SK-N-SH treated with all-trans-retinoic acid at 6 μM for 48 hours (cell line): ENCODE data around the gene CA11.

Experiments
- ATAC-seq: fragments of 200-7000 bp; cut with Tn5 transposase; 3 replicates; pipeline ENCODE4 v1.9.1; 2020; ENCODE audit warnings: mild to moderate bottlenecking, moderate library complexity
- ARNTL ChIP-seq: fragments of 450-650 bp; formaldehyde crosslinking; IDR thresholded peaks from 2 replicates; pipeline ENCODE4 v1.5.0; 2020; ENCODE audit warnings: low read depth, mild to moderate bottlenecking, moderate library complexity, borderline replicate concordance
- BACH2 ChIP-seq: fragments of 250-450 bp; sonication (Bioruptor Pico); IDR thresholded peaks from 2 replicates; pipeline ENCODE4 v1.9.0; 2021; ENCODE audit warnings: mild to moderate bottlenecking, borderline replicate concordance
- CSDC2 ChIP-seq: fragments of 250-450 bp; sonication (Bioruptor Pico); IDR thresholded peaks from 2 replicates; pipeline ENCODE4 v1.5.0; 2020; ENCODE audit warnings: mild to moderate bottlenecking, moderate library complexity
- ESRRG ChIP-seq: fragments of 250-450 bp; sonication (Bioruptor Pico); IDR thresholded peaks from 2 replicates; pipeline ENCODE4 v1.6.1; 2021; ENCODE audit warnings: mild to moderate bottlenecking
- GLIS3 ChIP-seq: fragments of 250-450 bp; sonication (Bioruptor Pico); IDR thresholded peaks from 2 replicates; pipeline ENCODE4 v1.5.0; 2020; ENCODE audit warnings: mild to moderate bottlenecking, moderate library complexity
- ISL1 ChIP-seq: fragments of 250-450 bp; sonication (Bioruptor Pico); IDR thresholded peaks from 2 replicates; pipeline ENCODE4 v2.1.2; 2022; ENCODE audit warnings: mild to moderate bottlenecking, moderate library complexity
- OSR1 ChIP-seq: fragments of 250-450 bp; sonication (Bioruptor Pico); IDR thresholded peaks from 2 replicates; pipeline ENCODE4 v1.8.0; 2022; ENCODE audit warnings: moderate library complexity, mild to moderate bottlenecking, inconsistent platforms
- PPARA ChIP-seq: fragments of 250-450 bp; sonication (Bioruptor Pico); IDR thresholded peaks from 2 replicates; pipeline ENCODE4 v1.5.0; 2020; ENCODE audit warnings: mild to moderate bottlenecking, borderline replicate concordance
- RARB ChIP-seq: fragments of 250-450 bp; sonication (Bioruptor Pico); IDR thresholded peaks from 2 replicates; pipeline ENCODE4 v1.8.0; 2021; ENCODE audit warnings: mild to moderate bottlenecking, moderate library complexity
- SNAI2 ChIP-seq: fragments of 250-450 bp; sonication (Bioruptor Pico); IDR thresholded peaks from 2 replicates; pipeline ENCODE4 v1.5.0; 2020; ENCODE audit warnings: mild to moderate bottlenecking, moderate library complexity
- TOX ChIP-seq: fragments of 250-450 bp; sonication (Bioruptor Pico); IDR thresholded peaks from 2 replicates; pipeline ENCODE4 v1.8.0; 2021; ENCODE audit warnings: mild to moderate bottlenecking, moderate library complexity, borderline replicate concordance
- ZC3H10 ChIP-seq: fragments of 250-450 bp; sonication (Bioruptor Pico); IDR thresholded peaks from 2 replicates; pipeline ENCODE4 v1.5.1; 2021; ENCODE audit warnings: mild to moderate bottlenecking, moderate library complexity
- ZFP3 ChIP-seq: fragments of 250-450 bp; sonication (Bioruptor Pico); IDR thresholded peaks from 2 replicates; pipeline ENCODE4 v1.5.0; 2020; ENCODE audit warnings: mild to moderate bottlenecking, moderate library complexity
- ZFP30 ChIP-seq: fragments of 450-650 bp; formaldehyde crosslinking; IDR thresholded peaks from 2 replicates; pipeline ENCODE4 v1.5.0; 2022; ENCODE audit warnings: mild to moderate bottlenecking, moderate library complexity
- ZNF565 ChIP-seq: fragments of 450-650 bp; formaldehyde crosslinking; conservative IDR thresholded peaks from 2 replicates; pipeline ENCODE4 v1.5.0; 2020; ENCODE audit warnings: low read depth, mild to moderate bottlenecking, moderate library complexity
- ZNF70 ChIP-seq: fragments of 450-650 bp; formaldehyde crosslinking; IDR thresholded peaks from 2 replicates; pipeline ENCODE4 v1.5.0; 2020; ENCODE audit warnings: mild to moderate bottlenecking, moderate library complexity
- ZNF8 ChIP-seq: fragments of 450-650 bp; formaldehyde crosslinking; IDR thresholded peaks from 2 replicates; pipeline ENCODE4 v1.5.0; 2020; ENCODE audit warnings: mild to moderate bottlenecking, moderate library complexity
- TF ChIP-seq, protein P1 (sequence below): fragments of 250-450 bp; sonication (Bioruptor Pico); IDR thresholded peaks from 2 replicates; pipeline ENCODE4 v1.8.0; 2021; ENCODE audit warnings: low read depth, mild to moderate bottlenecking, moderate library complexity, borderline replicate concordance
- TF ChIP-seq, protein P2 (sequence below): fragments of 250-450 bp; sonication (Bioruptor Pico); IDR thresholded peaks from 2 replicates; pipeline ENCODE4 v1.5.0; 2020; ENCODE audit warnings: mild to moderate bottlenecking, moderate library complexity
- TF ChIP-seq, protein P3 (sequence below): fragments of 250-450 bp; sonication (Bioruptor Pico); IDR thresholded peaks from 2 replicates; pipeline ENCODE4 v1.8.0; 2020; ENCODE audit warnings: mild to moderate bottlenecking, moderate library complexity, borderline replicate concordance
- TF ChIP-seq, protein P4 (sequence below): fragments of 250-450 bp; sonication (Bioruptor Pico); IDR thresholded peaks from 2 replicates; pipeline ENCODE4 v1.5.1; 2020; ENCODE audit warnings: low read depth, mild to moderate bottlenecking, moderate library complexity
- TF ChIP-seq, protein P5 (sequence below): fragments of 250-450 bp; sonication (Bioruptor Pico); IDR thresholded peaks from 2 replicates; pipeline ENCODE4 v1.5.1; 2021; ENCODE audit warnings: mild to moderate bottlenecking, moderate library complexity

CA11 gene

DNA sequence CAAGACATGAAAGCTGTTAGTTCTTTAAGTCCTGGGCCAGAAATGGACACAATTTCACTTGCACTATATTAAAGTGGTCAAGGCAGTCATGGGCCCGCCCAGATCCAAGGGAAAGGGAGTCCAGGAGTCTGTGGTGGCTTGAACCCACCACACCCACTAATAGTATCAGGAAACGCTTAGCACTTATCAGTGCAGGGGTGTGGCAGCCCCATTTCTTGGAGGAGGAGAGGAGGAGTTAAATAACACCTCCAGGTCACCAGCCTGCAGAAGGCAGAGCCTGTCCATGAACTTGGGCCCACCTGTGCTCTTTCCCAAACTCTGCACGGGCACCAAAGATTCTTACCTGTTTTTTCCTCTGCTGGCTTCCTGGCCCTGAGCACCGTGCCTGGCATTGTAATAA is 32.2 kb upstream of the CA11 start:
- TF ChIP-seq ZNF565 (CRISPR knock-in tag) (no peak), ZFP30 (CRISPR knock-in tag) (no peak), RARB (CRISPR knock-in tag) (no peak), GLIS3 (CRISPR knock-in tag) (no peak), ZFP3 (CRISPR knock-in tag) (no peak), BACH2 (CRISPR knock-in tag) (no peak), ARNTL (CRISPR knock-in tag) (no peak), CSDC2 (CRISPR knock-in tag) (no peak), ISL1 (no peak), ESRRG (CRISPR knock-in tag) (no peak), SNAI2 (CRISPR knock-in tag) (no peak)
- TF ChIP-seq, protein P1, sequence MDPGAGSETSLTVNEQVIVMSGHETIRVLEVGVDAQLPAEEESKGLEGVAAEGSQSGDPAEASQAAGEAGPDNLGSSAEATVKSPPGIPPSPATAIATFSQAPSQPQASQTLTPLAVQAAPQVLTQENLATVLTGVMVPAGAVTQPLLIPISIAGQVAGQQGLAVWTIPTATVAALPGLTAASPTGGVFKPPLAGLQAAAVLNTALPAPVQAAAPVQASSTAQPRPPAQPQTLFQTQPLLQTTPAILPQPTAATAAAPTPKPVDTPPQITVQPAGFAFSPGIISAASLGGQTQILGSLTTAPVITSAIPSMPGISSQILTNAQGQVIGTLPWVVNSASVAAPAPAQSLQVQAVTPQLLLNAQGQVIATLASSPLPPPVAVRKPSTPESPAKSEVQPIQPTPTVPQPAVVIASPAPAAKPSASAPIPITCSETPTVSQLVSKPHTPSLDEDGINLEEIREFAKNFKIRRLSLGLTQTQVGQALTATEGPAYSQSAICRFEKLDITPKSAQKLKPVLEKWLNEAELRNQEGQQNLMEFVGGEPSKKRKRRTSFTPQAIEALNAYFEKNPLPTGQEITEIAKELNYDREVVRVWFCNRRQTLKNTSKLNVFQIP (CRISPR knock-in tag) = no peak
- TF ChIP-seq, protein P2, sequence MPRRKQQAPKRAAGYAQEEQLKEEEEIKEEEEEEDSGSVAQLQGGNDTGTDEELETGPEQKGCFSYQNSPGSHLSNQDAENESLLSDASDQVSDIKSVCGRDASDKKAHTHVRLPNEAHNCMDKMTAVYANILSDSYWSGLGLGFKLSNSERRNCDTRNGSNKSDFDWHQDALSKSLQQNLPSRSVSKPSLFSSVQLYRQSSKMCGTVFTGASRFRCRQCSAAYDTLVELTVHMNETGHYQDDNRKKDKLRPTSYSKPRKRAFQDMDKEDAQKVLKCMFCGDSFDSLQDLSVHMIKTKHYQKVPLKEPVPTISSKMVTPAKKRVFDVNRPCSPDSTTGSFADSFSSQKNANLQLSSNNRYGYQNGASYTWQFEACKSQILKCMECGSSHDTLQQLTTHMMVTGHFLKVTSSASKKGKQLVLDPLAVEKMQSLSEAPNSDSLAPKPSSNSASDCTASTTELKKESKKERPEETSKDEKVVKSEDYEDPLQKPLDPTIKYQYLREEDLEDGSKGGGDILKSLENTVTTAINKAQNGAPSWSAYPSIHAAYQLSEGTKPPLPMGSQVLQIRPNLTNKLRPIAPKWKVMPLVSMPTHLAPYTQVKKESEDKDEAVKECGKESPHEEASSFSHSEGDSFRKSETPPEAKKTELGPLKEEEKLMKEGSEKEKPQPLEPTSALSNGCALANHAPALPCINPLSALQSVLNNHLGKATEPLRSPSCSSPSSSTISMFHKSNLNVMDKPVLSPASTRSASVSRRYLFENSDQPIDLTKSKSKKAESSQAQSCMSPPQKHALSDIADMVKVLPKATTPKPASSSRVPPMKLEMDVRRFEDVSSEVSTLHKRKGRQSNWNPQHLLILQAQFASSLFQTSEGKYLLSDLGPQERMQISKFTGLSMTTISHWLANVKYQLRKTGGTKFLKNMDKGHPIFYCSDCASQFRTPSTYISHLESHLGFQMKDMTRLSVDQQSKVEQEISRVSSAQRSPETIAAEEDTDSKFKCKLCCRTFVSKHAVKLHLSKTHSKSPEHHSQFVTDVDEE (CRISPR knock-in tag) = no peak
- TF ChIP-seq, protein P3, sequence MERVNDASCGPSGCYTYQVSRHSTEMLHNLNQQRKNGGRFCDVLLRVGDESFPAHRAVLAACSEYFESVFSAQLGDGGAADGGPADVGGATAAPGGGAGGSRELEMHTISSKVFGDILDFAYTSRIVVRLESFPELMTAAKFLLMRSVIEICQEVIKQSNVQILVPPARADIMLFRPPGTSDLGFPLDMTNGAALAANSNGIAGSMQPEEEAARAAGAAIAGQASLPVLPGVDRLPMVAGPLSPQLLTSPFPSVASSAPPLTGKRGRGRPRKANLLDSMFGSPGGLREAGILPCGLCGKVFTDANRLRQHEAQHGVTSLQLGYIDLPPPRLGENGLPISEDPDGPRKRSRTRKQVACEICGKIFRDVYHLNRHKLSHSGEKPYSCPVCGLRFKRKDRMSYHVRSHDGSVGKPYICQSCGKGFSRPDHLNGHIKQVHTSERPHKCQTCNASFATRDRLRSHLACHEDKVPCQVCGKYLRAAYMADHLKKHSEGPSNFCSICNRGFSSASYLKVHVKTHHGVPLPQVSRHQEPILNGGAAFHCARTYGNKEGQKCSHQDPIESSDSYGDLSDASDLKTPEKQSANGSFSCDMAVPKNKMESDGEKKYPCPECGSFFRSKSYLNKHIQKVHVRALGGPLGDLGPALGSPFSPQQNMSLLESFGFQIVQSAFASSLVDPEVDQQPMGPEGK = no peak
- ATAC-seq = no peak

DNA sequence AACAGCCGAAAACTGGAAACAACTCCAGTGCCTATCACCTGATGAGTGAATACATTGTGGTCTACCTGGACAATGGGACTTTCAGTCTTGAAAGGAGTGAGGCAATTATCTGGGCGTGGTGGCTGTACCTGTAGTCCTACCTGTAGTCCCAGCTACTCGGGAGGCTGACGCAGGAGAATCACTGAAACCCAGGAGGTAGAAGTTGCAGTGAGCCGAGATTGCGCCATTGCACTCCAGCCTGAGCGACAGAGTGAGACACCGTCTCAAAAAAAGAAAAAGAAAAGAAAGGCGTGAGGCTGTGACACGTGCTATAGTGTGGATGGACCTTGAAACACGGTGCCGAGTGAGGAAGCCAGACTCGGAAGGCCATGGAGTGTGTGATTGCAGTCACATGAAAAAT is 30.9 kb upstream of the CA11 start:
- no peak for ATAC-seq
- TF ChIP-seq BACH2 (CRISPR knock-in tag) (no peak), ZNF70 (CRISPR knock-in tag) (no peak), ZNF8 (CRISPR knock-in tag) (no peak), RARB (CRISPR knock-in tag) (no peak), ISL1 (no peak), OSR1 (CRISPR knock-in tag) (no peak), TOX (CRISPR knock-in tag) (no peak), ZNF565 (CRISPR knock-in tag) (no peak), GLIS3 (CRISPR knock-in tag) (no peak)
- TF ChIP-seq, protein P1 (CRISPR knock-in tag) = no peak
- TF ChIP-seq, protein P4, sequence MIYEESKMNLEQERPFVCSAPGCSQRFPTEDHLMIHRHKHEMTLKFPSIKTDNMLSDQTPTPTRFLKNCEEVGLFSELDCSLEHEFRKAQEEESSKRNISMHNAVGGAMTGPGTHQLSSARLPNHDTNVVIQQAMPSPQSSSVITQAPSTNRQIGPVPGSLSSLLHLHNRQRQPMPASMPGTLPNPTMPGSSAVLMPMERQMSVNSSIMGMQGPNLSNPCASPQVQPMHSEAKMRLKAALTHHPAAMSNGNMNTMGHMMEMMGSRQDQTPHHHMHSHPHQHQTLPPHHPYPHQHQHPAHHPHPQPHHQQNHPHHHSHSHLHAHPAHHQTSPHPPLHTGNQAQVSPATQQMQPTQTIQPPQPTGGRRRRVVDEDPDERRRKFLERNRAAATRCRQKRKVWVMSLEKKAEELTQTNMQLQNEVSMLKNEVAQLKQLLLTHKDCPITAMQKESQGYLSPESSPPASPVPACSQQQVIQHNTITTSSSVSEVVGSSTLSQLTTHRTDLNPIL (CRISPR knock-in tag) = no peak
- TF ChIP-seq, protein P5, sequence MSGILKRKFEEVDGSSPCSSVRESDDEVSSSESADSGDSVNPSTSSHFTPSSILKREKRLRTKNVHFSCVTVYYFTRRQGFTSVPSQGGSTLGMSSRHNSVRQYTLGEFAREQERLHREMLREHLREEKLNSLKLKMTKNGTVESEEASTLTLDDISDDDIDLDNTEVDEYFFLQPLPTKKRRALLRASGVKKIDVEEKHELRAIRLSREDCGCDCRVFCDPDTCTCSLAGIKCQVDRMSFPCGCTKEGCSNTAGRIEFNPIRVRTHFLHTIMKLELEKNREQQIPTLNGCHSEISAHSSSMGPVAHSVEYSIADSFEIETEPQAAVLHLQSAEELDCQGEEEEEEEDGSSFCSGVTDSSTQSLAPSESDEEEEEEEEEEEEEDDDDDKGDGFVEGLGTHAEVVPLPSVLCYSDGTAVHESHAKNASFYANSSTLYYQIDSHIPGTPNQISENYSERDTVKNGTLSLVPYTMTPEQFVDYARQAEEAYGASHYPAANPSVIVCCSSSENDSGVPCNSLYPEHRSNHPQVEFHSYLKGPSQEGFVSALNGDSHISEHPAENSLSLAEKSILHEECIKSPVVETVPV (CRISPR knock-in tag) = no peak

DNA sequence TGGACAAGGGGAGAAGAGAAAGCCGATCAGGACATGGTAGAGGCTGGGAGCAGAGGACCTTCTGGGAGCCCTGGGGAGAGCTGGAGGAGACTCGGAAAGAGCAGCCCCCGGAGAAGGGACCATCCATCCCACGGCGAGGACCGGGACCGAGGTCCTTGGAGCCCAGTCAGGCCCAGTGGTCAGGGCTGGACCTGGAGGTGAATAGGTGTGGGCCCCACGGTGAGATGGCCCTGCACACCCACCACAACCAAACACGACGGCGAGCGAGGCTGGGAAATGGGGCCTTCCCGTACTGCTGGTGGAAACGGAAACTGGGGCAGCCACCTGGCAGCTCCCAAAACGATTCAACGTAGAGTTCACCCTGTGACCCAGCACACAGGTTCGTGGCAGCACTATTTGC is 30.5 kb upstream of the CA11 start:
- TF ChIP-seq, protein P4 (CRISPR knock-in tag) = no peak
- TF ChIP-seq, protein P1 (CRISPR knock-in tag) = no peak
- no peak for TF ChIP-seq ISL1
- TF ChIP-seq ZNF8 (CRISPR knock-in tag) = no peak
- no peak for TF ChIP-seq ZFP3 (CRISPR knock-in tag)
- no peak for TF ChIP-seq ARNTL (CRISPR knock-in tag)
- TF ChIP-seq ZNF70 (CRISPR knock-in tag) = no peak
- no peak for TF ChIP-seq RARB (CRISPR knock-in tag)
- TF ChIP-seq ZC3H10 = no peak
- TF ChIP-seq PPARA (CRISPR knock-in tag) = no peak
- TF ChIP-seq BACH2 (CRISPR knock-in tag) = no peak
- no peak for TF ChIP-seq TOX (CRISPR knock-in tag)
- no peak for TF ChIP-seq OSR1 (CRISPR knock-in tag)
- ATAC-seq = no peak
